Neutrophil (primary cell): Measurements from ENCODE around the gene CCIN.
A peak's percentile ranks its signal among the peaks of the same experiment; 100 is the strongest.

Experiments
- H3K27ac ChIP-seq: fragments of 200-600 bp; sonication (generic); 2 replicates; pipeline ENCODE4 v1.5.1; 2016; ENCODE audit warnings: mild to moderate bottlenecking, moderate library complexity
- H3K27me3 ChIP-seq: fragments of 200-600 bp; sonication (generic); 2 replicates; pipeline ENCODE4 v1.6.0; 2016; ENCODE audit warnings: mild to moderate bottlenecking
- H3K36me3 ChIP-seq: fragments of 200-600 bp; sonication (generic); 2 replicates; pipeline ENCODE4 v1.5.1; 2017
- H3K4me1 ChIP-seq, 2 experiments: fragments of 200-600 bp in 1 of 2; sonication (generic) in 1 of 2; 1 replicate in 1 of 2; 2 replicates in 1 of 2; pipeline versions ENCODE4 v1.5.1 to v1.6.1; 2013 to 2016; ENCODE audit warnings: low read depth in 1 of 2, low read length in 1 of 2, mild to moderate bottlenecking in 1 of 2, moderate library complexity in 1 of 2; ENCODE audit not compliant: control insufficient read depth in 1 of 2, insufficient read depth in 1 of 2
- H3K4me3 ChIP-seq, 2 experiments: fragments of 200-600 bp in 1 of 2; sonication (generic) in 1 of 2; 1 replicate in 1 of 2; 2 replicates in 1 of 2; pipeline ENCODE4 v1.5.1; 2013 to 2016; ENCODE audit warnings: low read depth in 1 of 2, low read length in 1 of 2, mild to moderate bottlenecking in 1 of 2, moderate library complexity in 1 of 2
- H3K9me3 ChIP-seq: fragments of 200-600 bp; sonication (generic); 2 replicates; pipeline ENCODE4 v1.5.1; 2016
- CTCF ChIP-seq: fragments of 200-600 bp; sonication (generic); IDR thresholded peaks from 2 replicates; pipeline ENCODE4 v1.5.1; 2016; ENCODE audit warnings: antibody characterized with exemption

CCIN gene

GRCh38 chr9:36141761-36142160, 27.4 kb upstream of the CCIN start:
- TF ChIP-seq CTCF: no peak

DNA sequence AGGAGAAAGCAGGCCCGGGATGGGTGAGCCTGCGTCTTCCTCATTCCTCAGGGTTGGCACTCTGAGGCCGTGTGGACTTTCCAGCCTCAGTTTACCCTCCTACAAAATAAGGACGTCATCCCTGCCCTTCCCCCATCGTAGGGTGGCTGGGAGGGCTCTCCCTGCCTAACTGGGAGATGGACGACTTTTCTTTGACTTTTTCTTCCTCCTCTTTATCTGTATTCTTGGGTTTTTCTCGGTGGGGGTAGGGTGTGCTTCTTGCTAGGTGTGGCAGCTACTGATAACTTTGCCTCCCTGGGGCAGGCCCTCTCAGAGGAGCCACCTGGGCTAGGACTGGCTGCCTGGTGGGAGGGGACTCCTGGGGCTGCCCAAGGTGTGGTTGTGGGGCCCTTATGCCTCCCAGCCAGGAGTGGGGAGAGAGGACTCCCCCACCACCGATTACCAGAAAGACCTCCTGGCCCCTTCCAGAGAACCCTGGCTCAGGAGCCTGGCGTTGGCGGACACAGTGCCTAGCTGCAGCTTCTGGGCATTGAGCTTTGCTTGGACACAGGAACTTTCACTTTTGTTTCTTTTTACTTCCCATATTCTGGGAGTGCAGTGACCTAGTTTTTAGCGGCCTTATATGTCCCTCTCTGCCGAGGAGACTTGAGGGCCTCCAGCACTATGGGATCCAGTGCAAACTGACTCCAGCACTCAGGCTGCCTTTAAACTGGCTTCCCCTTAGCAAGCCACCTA, 26.5 kb upstream of the CCIN start:
- Histone ChIP-seq H3K27ac (peak overlapping the region; percentile 100), H3K9me3 (no peaks in the 10 kb centered on the region), H3K4me1 (peaks cover 100% of the 10 kb centered on the region in 2 experiments), H3K36me3 (peaks cover 27% of the 10 kb centered on the region), H3K4me3 (peak overlapping the region; percentile 85 to 99), H3K27me3 (no peaks in the 10 kb centered on the region)
- TF ChIP-seq CTCF: peak; percentile 35

More at GRCh38 chr9:36141761-36142160, 27.4 kb upstream of the CCIN start:
- Histone ChIP-seq H3K4me1 (peaks cover 95 to 99% of the 10 kb centered on the region in 2 experiments), H3K27me3 (no peaks in the 10 kb centered on the region), H3K4me3 (peak overlapping the region; percentile 85 to 99), H3K36me3 (peaks cover 18% of the 10 kb centered on the region), H3K27ac (peak overlapping the region; percentile 100), H3K9me3 (no peaks in the 10 kb centered on the region)

- H3K27ac ChIP-seq: peak overlapping the region; percentile 100
- no peak for TF ChIP-seq CTCF
- H3K9me3 ChIP-seq: no peaks in the 10 kb centered on the region
- no peaks in the 10 kb centered on the region for H3K27me3 ChIP-seq
- H3K4me1 ChIP-seq: peaks cover 100% of the 10 kb centered on the region in 2 experiments
- peak overlapping the region; percentile 85 to 99 for H3K4me3 ChIP-seq
- peaks cover 33% of the 10 kb centered on the region for H3K36me3 ChIP-seq
These were observed 25.9 kb upstream of the CCIN start for GRCh38 chr9:36143245-36143641.

DNA sequence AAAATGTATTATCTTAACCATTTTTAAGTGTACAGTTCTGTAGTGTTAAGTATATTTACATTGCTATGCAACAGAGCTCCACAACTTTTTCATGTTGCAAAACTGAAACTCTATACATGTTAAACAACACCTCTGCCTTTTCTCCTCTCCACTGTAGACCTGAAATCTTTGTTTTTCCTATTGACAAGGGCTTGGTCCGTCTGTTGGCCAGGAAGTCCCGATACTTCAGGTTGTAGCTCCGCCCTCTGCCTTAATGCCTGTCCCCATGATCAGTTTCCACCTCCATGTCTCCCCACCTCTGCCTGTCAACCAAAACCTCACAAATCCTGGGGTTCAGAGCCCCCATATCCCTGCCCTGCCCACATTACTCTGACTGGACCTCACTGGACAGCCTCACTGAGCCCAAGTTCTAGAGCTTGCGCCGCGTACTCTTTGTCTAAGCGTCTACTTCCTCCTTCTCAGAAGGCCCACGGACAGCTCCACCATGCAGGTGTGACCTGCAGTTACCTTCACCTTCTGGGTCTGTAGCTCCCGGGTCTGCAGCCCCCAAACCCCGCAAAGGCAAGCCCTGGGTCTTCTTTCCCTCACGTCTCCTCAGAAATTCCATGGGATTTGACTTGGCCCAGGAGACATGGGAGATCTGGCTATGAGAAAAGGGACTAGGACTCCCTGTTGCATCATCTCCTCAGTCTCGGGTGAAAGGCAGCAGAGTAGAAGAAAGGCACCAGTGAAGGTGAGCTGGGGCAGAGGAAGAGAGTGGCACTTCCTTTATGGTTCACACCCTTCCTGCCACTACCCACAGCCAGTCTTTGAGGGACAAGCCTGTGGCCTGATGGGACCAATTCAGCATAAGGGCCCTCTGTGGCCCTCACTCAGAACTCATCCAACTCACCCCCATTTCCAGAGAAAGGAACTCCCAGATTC, 24.6 kb upstream of the CCIN start:
- Histone ChIP-seq H3K36me3 (peaks cover 46% of the 10 kb centered on the region), H3K27ac (peak overlapping the region; percentile 100), H3K4me1 (peaks cover 100% of the 10 kb centered on the region in 2 experiments), H3K9me3 (no peaks in the 10 kb centered on the region), H3K4me3 (peak overlapping the region; percentile 85 to 99), H3K27me3 (no peaks in the 10 kb centered on the region)
- no peak for TF ChIP-seq CTCF

GRCh38 chr9:36145970-36146369, 23.2 kb upstream of the CCIN start:
- Histone ChIP-seq H3K27me3 (no peaks in the 10 kb centered on the region), H3K27ac (peak overlapping the region; percentile 100), H3K36me3 (peaks cover 57% of the 10 kb centered on the region), H3K4me3 (peak overlapping the region; percentile 85 to 99), H3K9me3 (no peaks in the 10 kb centered on the region), H3K4me1 (peaks cover 100% of the 10 kb centered on the region in 2 experiments)
- TF ChIP-seq CTCF: no peak
